ENCODE data around the gene HDAC6.
"Not testable (repeated sequence)": the region's sequence is repeated elsewhere in the genome, so short reads cannot be mapped to it uniquely, and the experiment has no call there.

HDAC6 gene

DNA sequence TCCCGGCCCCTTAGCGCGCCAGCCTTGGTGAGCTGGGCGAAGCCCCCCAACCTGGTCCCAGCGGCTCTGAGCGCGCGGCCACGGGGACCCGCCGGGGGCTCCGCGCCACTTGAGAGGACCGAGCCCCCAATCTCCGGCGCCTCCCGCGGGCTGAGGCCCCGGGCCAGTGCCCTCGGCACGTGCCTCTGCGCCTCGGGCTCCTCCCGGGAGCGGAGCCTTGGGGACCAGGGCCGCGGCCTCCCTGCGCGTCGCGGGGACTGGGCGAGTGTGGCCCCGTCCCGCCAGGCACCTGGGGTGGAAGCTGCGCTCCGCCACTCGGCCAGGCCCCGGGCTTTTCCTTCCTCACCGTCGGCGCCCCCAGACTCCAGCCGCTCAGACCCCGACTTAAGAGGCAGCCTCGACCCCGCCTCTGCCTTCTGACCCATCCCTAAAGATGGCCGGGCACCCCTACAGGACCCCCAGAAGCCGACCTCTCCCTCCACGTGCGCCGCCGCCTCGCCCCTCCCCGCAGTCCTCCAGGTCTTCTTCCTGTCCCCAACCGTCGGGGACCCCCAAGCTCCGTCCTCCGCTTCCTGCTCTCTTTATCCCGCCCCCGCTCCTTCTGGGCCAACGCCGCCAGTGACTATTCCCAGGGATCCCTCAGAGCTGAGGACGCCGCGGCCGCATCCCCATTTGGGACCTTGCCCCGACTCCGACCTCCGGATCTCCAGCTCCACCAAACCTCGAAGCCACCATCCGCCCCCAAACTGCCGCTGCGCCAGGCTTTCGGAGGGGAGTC, 25.2 kb downstream of the HDAC6 start:
- no peak for DNase-seq

DNA sequence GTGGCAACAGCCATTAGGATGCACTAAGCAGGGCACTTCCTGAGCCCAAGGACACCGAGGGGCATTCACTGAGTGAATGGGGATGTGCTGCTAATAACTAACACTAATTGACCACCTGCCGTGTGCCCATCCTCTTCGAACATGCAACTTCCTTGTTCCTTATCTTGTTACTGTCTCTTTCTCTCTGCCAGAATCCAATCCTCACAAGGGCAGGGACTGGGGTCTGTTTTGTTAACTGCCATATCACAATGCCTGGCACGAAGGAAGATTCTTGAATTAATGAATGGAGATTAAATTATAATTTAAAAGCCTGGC, 25.7 kb downstream of the HDAC6 start:
- DNase-seq, result no peak

DNA sequence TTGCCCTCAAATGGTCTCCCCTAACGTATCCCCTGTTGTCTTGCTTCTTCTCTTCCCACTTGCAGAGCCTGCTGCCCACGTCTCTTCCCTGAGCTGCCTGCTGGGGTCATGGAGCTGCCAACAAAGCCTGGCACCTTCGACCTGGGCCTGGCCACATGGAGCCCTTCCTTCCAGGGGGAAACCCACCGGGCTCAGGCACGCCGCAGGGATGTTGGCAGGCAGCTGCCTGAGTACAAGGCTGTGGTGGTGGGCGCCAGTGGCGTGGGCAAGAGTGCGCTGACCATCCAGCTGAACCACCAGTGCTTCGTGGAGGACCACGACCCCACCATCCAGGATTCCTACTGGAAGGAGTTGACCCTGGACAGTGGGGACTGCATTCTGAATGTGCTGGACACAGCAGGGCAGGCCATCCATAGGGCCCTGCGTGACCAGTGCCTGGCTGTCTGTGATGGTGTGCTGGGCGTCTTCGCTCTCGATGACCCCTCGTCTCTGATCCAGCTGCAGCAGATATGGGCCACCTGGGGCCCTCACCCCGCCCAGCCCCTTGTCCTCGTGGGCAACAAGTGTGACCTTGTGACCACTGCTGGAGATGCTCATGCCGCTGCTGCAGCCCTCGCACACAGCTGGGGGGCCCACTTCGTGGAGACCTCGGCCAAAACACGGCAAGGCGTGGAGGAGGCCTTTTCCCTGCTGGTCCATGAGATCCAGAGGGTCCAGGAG, 27.3 kb downstream of the HDAC6 start:
- DNase-seq, result no peak

DNA sequence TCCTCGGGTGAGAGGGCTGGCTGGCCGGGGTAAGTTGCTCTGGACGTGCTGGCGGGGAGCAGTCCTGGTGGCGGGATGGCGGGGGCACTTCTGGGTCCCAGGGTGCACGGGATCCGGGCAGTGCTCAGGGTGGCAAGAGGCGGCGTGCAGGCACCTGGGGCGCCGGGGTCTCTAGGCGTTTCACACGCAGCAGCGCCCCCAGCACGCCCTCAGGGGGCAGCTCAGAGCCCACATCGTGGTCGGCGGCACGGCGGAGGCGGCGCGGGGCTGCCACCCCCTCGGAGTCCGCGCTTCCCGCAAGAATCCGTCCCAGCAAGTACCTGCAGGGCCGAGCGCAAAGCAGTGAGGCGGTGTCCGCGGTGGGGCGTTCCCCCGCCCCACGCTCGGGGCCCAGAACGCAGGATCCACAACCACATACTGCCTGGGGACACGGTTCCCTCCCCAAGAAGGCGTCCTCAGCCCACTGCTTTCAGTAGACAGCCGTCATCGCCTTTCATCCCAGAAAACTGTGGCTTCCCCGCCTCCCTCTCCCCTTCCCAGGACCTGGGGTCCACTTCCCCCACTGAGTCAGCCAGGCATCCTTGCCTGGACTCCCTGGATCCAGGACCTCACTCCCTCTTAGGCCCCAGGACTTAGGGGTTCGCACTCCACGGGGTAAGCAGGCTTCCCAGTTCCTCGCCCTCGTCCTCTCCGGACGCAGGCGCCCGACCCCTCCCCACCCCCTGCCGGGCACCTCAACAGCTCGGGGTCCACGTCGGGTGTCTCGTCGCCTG, 29.5 kb downstream of the HDAC6 start:
- no peak for DNase-seq

DNA sequence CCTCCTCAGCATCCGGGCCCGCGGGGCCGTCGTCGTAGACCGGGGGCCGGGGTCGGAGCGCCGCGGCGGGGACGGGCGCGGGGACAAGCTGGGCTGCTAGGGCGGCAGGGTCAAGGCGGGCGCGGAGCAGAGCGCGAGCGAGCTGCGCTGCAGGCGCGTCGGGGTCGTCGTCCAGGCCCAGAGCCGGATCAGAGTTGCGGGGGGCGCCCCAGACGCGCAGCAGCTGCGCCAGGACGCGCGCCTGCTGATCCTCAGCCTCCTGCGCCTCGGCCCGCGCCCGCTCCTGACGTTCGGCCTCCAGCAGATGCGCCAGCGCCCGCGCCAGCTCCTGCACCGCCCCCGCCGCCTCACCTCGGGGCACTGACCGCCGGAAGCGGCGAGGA, 30.0 kb downstream of the HDAC6 start:
- DNase-seq, result no peak

DNA sequence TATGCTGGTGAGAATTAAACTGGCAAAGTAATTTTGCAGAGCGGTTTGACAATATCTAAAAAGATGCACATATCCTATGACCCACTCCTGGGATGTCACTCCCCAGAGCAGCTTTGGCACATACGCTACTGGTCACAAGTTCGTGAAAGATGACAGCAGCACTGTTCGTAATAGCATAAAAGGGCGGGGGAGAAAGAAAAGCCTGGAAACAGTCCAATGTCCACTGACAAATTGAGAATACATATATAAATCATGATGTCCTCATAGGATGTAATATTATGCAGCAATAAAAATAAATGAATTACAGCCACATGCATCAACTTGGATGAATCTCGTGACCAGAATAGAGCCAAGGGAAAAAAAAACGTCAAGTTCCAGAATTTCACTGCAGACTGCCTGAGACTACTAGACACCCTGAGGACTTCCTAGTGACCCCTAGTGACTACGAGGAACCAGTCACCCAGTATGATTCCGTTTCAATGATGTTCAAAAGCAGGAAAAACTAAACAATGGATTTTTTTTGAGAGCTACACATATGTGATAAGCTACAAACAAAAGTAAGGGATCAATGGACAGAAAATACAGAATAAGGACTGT, 31.8 kb downstream of the HDAC6 start:
- no peak for DNase-seq

DNA sequence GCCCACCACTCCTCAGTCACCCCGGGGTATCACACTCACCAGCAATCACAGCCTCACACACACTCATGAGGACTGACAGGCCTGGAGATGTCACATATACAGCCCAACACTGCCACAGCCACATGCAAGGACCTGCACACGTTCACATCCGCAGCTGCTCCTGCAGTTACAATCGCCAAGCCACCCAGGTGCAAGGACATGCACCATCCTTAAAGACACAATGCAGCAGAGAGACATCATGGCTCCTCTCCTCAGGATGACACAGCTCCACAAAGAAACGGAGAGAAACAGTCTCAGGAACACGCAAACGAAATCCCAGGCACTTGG, 32.5 kb downstream of the HDAC6 start:
- DNase-seq, result no peak

DNA sequence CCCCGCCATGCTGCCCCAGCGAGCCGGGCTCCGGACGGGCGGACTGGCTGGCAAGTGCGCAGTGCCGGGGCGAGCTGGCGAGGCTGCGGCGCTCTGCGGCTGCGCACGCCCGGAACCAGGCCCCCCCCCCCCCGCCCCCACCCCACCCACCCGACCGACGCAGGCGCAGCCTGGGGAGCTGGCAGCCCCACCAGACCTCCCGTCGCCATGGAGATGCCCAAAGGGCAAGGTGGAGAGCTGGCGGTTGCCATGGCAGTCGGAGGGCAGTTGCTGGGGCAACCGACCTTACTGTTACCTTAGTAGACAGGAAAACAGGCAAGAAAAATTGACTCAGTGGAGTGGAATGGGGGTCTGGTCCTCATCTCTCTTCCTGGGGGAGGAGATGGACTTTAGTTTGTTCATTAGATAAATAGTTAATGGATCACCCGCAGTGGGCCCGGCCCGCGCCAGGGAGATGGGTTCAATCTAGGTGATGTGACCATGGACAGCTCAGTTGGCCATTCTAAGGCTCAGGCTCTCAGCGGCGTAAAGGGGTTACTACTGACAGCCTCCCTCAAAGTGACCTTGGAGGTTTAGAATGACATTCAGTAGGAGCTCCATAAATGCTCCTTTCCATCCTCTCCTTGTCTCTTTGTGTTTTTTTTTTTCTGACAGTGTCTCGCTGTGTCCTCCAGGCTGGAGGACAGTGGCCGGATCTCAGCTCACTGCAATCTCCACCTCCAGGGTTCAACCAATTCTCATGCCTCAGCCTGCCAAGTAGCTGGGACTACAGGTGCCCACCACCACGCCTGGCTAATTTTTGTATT, 33.9 kb downstream of the HDAC6 start, which contains the start of gene PCSK1N:
Gene PCSK1N, minus strand, starts transcription at position 87 of the 806 bp plus-strand sequence. Its CDS starts 78 bp downstream, at position 9.
- no peak for DNase-seq

DNA sequence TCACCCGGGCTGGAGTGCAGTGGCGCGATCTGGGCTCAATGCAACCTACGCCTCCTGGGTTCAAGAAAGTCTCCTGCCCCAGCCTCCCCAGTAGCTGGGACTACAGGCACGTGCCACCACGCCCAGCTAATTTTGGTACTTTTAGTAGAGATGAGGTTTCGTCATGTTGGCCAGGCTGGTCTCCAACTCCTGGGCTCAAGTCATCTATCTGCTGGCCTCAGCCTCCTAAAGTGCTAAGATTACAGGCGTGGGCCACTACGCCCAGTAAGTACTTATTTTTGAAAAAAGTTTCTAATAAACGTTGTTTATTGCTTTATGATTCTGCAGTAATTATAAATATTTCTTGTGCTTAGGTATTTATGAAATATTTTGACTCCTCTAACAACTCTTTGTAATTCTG, 37.8 kb downstream of the HDAC6 start:
- no peak for DNase-seq

DNA sequence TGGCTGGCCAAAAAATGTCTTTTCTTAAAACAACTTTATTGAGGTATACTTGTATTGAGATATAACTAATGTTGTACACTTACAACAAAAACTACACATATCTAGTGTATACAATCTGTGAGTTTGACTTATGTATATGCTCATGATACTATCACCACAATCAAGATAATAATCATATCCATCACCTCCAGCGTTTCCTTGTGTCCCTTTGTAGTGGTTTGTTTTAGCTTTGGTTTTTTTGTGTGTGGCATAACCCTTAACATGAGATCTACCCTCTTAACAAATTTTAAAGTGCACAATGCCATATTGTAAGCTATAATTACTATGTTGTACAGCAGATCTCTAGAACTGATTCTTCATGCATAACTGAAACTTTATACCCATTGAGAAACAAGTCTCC, 47.0 kb downstream of the HDAC6 start:
- DNase-seq, result no peak

DNA sequence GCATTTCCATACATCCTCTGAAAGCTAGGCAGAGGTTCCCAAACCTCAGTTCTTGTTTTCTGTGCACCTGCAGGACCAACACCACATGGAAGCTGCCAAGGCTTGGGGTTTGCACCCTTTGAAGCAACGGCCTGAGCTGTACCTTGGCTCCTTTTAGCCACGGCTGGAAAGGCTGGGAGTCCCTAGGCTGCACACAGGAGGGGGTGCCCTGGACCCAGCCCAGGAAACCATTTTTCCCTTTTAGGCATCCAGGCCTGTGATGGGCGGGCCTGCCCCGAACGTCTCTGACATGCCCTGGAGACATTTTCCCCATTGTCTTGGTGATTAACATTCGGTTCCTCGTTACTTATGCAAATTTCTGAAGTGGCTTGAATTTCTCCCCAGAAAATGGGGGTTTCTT, 51.0 kb downstream of the HDAC6 start:
- no peak for DNase-seq

DNA sequence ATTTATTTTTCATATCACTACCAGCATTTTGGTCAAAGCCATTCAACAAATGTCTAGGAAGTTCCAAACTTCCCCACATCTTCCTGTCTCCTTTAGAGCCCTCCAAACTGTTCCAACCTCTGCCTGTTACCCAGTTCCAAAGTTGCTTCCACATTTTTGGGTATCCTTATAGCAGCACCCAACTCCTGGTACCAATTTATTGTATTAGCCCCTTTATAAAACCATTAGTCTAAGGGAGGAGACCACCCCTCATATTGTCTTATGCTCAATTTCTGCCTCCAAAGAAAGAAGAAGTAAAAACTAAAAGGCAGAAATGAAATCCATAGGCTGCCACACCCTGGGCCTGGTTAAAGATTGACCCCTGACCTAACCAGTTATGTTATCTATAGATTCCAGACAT, 51.6 kb downstream of the HDAC6 start:
- DNase-seq, result not testable (repeated sequence)

DNA sequence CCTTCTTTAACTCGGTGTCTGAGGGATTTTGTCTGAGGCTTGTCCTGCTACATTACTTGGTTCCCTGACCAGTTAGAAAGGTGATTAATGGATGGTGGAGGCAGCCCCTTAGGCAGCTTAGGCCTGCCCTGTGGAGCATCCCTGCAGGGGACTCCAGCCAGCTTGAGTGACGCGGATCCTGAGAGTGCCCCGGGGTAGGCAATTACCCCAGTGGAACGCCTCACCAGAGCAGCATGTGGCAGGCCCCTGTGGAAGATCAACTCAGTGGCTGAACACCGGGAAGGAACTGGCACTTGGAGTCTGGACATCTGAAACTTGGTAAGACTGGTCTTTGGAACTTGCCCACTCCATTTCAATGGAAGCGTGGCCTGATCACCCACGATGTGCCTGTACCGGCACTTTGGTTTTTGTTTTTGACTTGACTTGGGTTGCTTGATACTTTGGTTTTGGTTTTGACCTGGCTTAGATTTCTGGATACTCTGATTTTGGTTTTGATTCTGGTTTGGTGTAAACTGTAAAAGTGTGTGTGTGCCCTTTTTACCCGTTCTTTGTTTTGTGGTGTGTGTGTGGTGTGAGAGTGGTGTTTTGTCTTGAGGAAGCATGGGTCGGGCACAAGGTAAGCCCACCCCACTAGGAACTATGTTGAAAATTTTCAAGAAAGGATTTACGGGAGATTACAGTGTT, 52.4 kb downstream of the HDAC6 start:
- not testable (repeated sequence) for DNase-seq

DNA sequence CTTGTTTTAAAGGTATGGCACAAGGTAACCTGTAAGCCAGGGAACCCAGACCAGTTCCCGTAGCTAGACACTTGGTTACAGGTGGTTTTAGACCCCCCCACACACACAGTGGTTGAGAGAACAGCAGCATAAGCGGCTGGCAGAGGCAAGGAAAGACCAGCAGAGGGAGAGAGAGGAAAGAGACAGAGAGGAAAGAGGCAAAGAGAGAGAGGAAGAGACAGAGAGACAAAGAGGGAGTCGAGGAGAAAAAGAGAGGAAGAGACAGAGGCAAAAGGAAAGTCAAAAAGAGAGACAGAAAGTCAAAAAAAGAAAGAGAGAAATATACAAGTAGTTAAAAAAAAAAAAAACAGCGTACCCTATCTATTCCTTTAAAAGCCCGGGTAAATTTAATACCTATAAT, 53.0 kb downstream of the HDAC6 start:
- DNase-seq, result no peak

DNA sequence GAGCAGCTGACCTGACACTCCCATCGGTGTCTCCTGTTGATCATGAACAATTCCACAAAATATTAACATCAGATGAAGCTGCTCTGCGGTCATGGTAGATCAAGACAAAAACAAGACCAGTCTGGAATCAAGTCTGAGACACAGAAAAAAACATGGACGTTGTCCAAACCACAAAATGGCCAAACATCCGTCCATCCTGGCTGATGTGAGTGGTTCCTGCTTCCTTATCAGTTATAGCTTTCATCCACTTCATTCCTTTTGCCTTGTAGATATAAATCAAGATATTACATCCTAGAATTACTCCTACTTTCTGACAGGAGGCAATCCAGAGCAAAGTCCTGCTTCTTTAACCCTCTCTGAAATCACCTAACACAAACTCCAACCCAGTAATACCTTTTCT, 62.3 kb downstream of the HDAC6 start:
- no peak for DNase-seq

DNA sequence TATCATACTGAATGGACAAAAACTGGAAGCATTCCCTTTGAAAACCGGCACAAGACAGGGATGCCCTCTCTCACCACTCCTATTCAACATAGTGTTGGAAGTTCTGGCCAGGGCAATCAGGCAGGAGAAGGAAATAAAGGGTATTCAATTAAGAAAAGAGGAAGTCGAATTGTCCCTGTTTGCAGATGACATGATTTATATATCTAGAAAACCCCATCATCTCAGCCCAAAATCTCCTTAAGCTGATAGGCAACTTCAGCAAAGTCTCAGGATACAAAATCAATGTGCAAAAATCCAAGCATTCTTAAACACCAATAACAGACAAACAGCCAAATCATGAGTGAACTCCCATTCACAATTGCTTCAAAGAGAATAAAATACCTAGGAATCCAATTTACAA, 70.2 kb downstream of the HDAC6 start:
- DNase-seq, result not testable (repeated sequence)

Data from left hindlimb (tissue), 1 donor.